ENCODE measurements around the gene ASB5. TPM values are rescaled to one million over a fixed set of nuclear protein-coding genes. Genes with fewer than 3 reads are reported as not detected.

ASB5 gene
- total RNA-seq, 1 donor from 2014 or later = not detected

GRCh38 chr4:176236946-176237345 is 32.1 kb downstream of the ASB5 start:
- Histone ChIP-seq H3K4me3 (ENCODE audit: low read depth, low read length) (no peak overlapping the region), H3K36me3 (ENCODE audit: control insufficient read depth, insufficient read depth, low read length) (no peaks in the 10 kb centered on the region), H3K27me3 (ENCODE audit: control insufficient read depth, insufficient read depth, low read length) (no peaks in the 10 kb centered on the region)
- no peak for TF ChIP-seq CTCF (IDR thresholded peaks at IDR 0.05; ENCODE audit: insufficient read depth, low read length, severe bottlenecking)
- FAIRE-seq (no peak), DNase-seq (ENCODE audit: low read depth) (peak; percentile 51)

DNA sequence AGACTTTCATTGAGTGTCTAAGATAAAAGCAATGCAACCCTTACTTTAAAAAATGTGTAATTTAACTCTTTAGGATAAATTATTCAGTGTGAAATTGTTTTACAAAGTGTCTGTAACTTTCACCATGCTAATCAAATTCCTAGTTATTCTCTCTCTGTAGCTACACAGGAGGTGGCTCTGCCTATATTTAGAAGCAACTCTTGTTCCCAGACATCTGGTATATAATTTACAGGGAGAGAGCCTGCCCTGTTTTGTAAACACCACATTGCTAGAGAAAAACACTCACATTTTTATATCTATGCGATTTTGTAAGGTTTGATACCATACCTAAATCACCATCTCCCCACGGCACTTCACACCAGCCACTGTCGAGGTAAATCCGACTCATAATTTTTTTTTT is 38.2 kb downstream of the ASB5 start:
- no peak for DNase-seq (ENCODE audit: low read depth)

GRCh38 chr4:176229645-176230044 is 39.4 kb downstream of the ASB5 start:
- DNase-seq (ENCODE audit: low read depth) = no peak
- no peak for FAIRE-seq
- Histone ChIP-seq H3K36me3 (ENCODE audit: control insufficient read depth, insufficient read depth, low read length) (no peaks in the 10 kb centered on the region), H3K27me3 (ENCODE audit: control insufficient read depth, insufficient read depth, low read length) (no peaks in the 10 kb centered on the region), H3K4me3 (ENCODE audit: low read depth, low read length) (no peak overlapping the region)
- no peak for TF ChIP-seq CTCF (IDR thresholded peaks at IDR 0.05; ENCODE audit: insufficient read depth, low read length, severe bottlenecking)

More for the DNA sequence above, 38.2 kb downstream of the ASB5 start:
- Histone ChIP-seq H3K27me3 (ENCODE audit: control insufficient read depth, insufficient read depth, low read length) (no peaks in the 10 kb centered on the region), H3K36me3 (ENCODE audit: control insufficient read depth, insufficient read depth, low read length) (no peaks in the 10 kb centered on the region), H3K4me3 (ENCODE audit: low read depth, low read length) (no peak overlapping the region)
- no peak for TF ChIP-seq CTCF (IDR thresholded peaks at IDR 0.05; ENCODE audit: insufficient read depth, low read length, severe bottlenecking)
- FAIRE-seq = no peak

DNA sequence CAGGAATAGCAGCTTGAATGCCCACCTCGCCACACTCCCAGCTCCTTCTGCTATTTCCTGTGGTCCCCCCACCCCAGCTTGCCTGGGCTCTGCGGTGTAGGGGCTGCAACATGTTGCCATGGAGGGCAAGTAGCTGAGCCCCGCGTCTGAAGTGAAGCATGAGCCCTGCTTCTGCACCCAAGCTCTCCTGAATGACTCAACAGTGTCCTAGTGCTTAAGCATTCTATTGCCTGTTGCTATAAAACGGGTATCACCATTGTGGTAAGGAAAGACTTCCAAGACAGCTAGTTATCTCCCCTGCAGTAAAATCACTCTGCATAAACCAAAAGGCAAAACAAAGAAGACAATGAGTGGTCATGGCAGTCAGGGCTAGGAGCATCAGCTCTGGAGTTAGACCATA is 42.3 kb downstream of the ASB5 start:
- H3K27me3 ChIP-seq (ENCODE audit: control insufficient read depth, insufficient read depth, low read length) = no peaks in the 10 kb centered on the region
- no peaks in the 10 kb centered on the region for H3K36me3 ChIP-seq (ENCODE audit: control insufficient read depth, insufficient read depth, low read length)
- TF ChIP-seq CTCF (IDR thresholded peaks at IDR 0.05; ENCODE audit: insufficient read depth, low read length, severe bottlenecking) = no peak
- H3K4me3 ChIP-seq (ENCODE audit: low read depth, low read length) = no peak overlapping the region
- DNase-seq (ENCODE audit: low read depth) = no peak
- no peak for FAIRE-seq

DNA sequence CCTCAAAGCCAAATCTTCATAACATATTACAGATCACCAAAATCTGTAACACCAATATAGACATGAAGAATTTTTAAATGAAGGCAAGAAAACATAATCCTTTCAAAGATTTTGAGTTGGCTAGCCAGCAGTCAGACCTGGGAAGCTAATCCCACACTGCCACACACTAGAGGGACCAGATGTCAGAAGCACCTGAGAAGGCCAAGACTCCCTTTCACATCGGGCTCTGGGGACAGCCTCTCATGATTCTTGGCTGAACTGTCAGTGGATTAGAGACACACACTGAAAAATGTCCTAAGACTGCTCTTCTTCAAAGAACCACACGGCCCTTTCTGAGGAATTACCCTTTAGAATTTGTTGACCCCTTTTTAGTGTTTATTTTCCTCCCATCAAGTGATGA is 45.5 kb downstream of the ASB5 start:
- no peak for FAIRE-seq
- H3K36me3 ChIP-seq (ENCODE audit: control insufficient read depth, insufficient read depth, low read length) = no peaks in the 10 kb centered on the region
- TF ChIP-seq CTCF (IDR thresholded peaks at IDR 0.05; ENCODE audit: insufficient read depth, low read length, severe bottlenecking) = no peak

GRCh38 chr4:176222149-176222548 is 46.9 kb downstream of the ASB5 start:
- no peak for FAIRE-seq
- no peak overlapping the region for H3K4me3 ChIP-seq (ENCODE audit: low read depth, low read length)
- H3K27me3 ChIP-seq (ENCODE audit: control insufficient read depth, insufficient read depth, low read length) = no peaks in the 10 kb centered on the region
- no peaks in the 10 kb centered on the region for H3K36me3 ChIP-seq (ENCODE audit: control insufficient read depth, insufficient read depth, low read length)
- no peak for TF ChIP-seq CTCF (IDR thresholded peaks at IDR 0.05; ENCODE audit: insufficient read depth, low read length, severe bottlenecking)
- no peak for DNase-seq (ENCODE audit: low read depth)

More for the DNA sequence above, 45.5 kb downstream of the ASB5 start:
- DNase-seq (ENCODE audit: low read depth) = no peak
- Histone ChIP-seq H3K4me3 (ENCODE audit: low read depth, low read length) (no peak overlapping the region), H3K27me3 (ENCODE audit: control insufficient read depth, insufficient read depth, low read length) (no peaks in the 10 kb centered on the region)
